Liver (tissue), 9 donors: ENCODE data around the gene PTPRN2. TPM values are rescaled to one million over a fixed set of nuclear protein-coding genes. Genes with fewer than 3 reads are reported as not detected.

Source experiments
- DNase-seq: peaks from one replicate; pipeline ENCODE4 v3.0.0-alpha.2; 2017; ENCODE audit warnings: low spot score
- H3K27ac ChIP-seq, 2 donors: one replicate each; pipeline ENCODE4 v1.7.0; 2013; ENCODE audit warnings: inconsistent platforms in 2 of 2, low read length in 2 of 2, control low read depth in 1 of 2, low read depth in 1 of 2, mild to moderate bottlenecking in 1 of 2
- H3K27me3 ChIP-seq, 4 donors: one replicate each; pipeline versions ENCODE4 v1.6.1 to v1.7.0; 2013; ENCODE audit warnings: low read length in 3 of 4, inconsistent platforms in 1 of 4, mild to moderate bottlenecking in 1 of 4, moderate library complexity in 1 of 4; ENCODE audit not compliant: control insufficient read depth in 4 of 4, insufficient read depth in 4 of 4
- H3K36me3 ChIP-seq, 4 donors: one replicate each; pipeline versions ENCODE4 v1.6.1 to v1.7.0; 2013; ENCODE audit warnings: low read length in 3 of 4, mild to moderate bottlenecking in 3 of 4, low read depth in 1 of 4, moderate library complexity in 1 of 4; ENCODE audit not compliant: control insufficient read depth in 4 of 4, insufficient read depth in 3 of 4
- H3K4me1 ChIP-seq, 4 donors: one replicate each; pipeline versions ENCODE4 v1.6.1 to v1.7.0; 2013; ENCODE audit warnings: low read length in 3 of 4, mild to moderate bottlenecking in 3 of 4, moderate library complexity in 1 of 4; ENCODE audit not compliant: control insufficient read depth in 4 of 4, insufficient read depth in 4 of 4
- H3K4me3 ChIP-seq, 3 donors: one replicate each; pipeline versions ENCODE4 v1.6.1 to v1.7.0; 2013; ENCODE audit warnings: low read length in 3 of 3, control low read depth in 1 of 3, low read depth in 1 of 3, mild to moderate bottlenecking in 1 of 3
- H3K9ac ChIP-seq, 2 donors: one replicate each; pipeline ENCODE4 v1.7.0; 2013; ENCODE audit warnings: low read length in 2 of 2, mild to moderate bottlenecking in 2 of 2, moderate library complexity in 2 of 2, control low read depth in 1 of 2, low read depth in 1 of 2
- H3K9me3 ChIP-seq, 4 donors: one replicate each; pipeline versions ENCODE4 v1.6.1 to v1.7.0; 2013; ENCODE audit warnings: low read length in 3 of 4; ENCODE audit not compliant: control insufficient read depth in 4 of 4
- EGR1 ChIP-seq, 2 donors: IDR thresholded peaks; 2 replicates each; pipeline ENCODE4 v1.6.1; 2016 to 2018; ENCODE audit warnings: antibody characterized with exemption in 2 of 2, low read depth in 2 of 2
- FOXA1 ChIP-seq: IDR thresholded peaks from 2 replicates; pipeline ENCODE4 v1.6.1; 2016; ENCODE audit warnings: antibody characterized with exemption
- FOXA2 ChIP-seq: IDR thresholded peaks from 2 replicates; pipeline ENCODE4 v1.6.1; 2016; ENCODE audit warnings: antibody characterized with exemption
- GABPA ChIP-seq, 2 donors: IDR thresholded peaks in 1 of 2; conservative IDR thresholded peaks in 1 of 2; 2 replicates each; pipeline ENCODE4 v1.6.1; 2016; ENCODE audit warnings: antibody characterized with exemption in 2 of 2, mild to moderate bottlenecking in 1 of 2, moderate library complexity in 1 of 2
- HNF4A ChIP-seq, 2 donors: conservative IDR thresholded peaks; 2 replicates each; pipeline ENCODE4 v1.6.1; 2016; ENCODE audit warnings: antibody characterized with exemption in 2 of 2, mild to moderate bottlenecking in 2 of 2
- HNF4G ChIP-seq: IDR thresholded peaks from 2 replicates; pipeline ENCODE4 v1.6.1; 2016; ENCODE audit warnings: antibody characterized with exemption
- JUND ChIP-seq, 2 donors: IDR thresholded peaks; 2 replicates each; pipeline ENCODE4 v1.6.1; 2016; ENCODE audit warnings: antibody characterized with exemption in 2 of 2
- NR2F2 ChIP-seq: IDR thresholded peaks from 2 replicates; pipeline ENCODE4 v1.6.1; 2016; ENCODE audit warnings: antibody characterized with exemption
- SP1 ChIP-seq: IDR thresholded peaks from 2 replicates; pipeline ENCODE4 v1.6.1; 2018; ENCODE audit warnings: antibody characterized with exemption, mild to moderate bottlenecking
- TAF1 ChIP-seq: conservative IDR thresholded peaks from 2 replicates; pipeline ENCODE4 v1.6.1; 2016; ENCODE audit warnings: antibody characterized with exemption, mild to moderate bottlenecking
- YY1 ChIP-seq: IDR thresholded peaks from 2 replicates; pipeline ENCODE4 v1.6.1; 2016; ENCODE audit warnings: antibody characterized with exemption, mild to moderate bottlenecking
- WGBS: extraction: QIAGEN DNeasy Blood & Tissue Kit; methylation state at CpG from one replicate; pipeline ENCODE4 v1.1.7; 2013; 5-methylcytosine and 5-hydroxymethylcytosine counted together
- polyA plus RNA-seq, 2 donors: library from polyadenylated mRNA; stranded (reverse) in 1 of 2; unstranded in 1 of 2; fragments of 200-250 nt in 1 of 2; fragments of >200 nt in 1 of 2; fragmentation: Nextera tagmentation in 1 of 2; extraction: Ambion mirVana in 1 of 2; gene quantifications; one replicate each; pipeline versions ENCODE4 v1.2.1 to v1.2.3, GENCODE V29; 2013 to 2015
- total RNA-seq, 2 donors: library from RNA; depleted of rRNA; stranded (reverse); fragments of >200 nt; gene quantifications; one replicate each; pipeline ENCODE4 v1.2.3, GENCODE V29; 2014
- TF ChIP-seq, protein P1 (sequence below): IDR thresholded peaks from 2 replicates; pipeline ENCODE4 v1.6.1; 2016; ENCODE audit warnings: antibody characterized with exemption
- TF ChIP-seq, protein P2 (sequence below): IDR thresholded peaks from 2 replicates; pipeline ENCODE4 v1.6.1; 2016; ENCODE audit warnings: antibody characterized with exemption
- donor health status: healthy.
- donor health status: healthy.
- donor health status: healthy.
- donor health status: healthy.
- donor health status: healthy.

The PTPRN2 gene
- total and polyA plus RNA-seq, 4 donors, result 0.75 to 1.9 (median 1.1) TPM

DNA sequence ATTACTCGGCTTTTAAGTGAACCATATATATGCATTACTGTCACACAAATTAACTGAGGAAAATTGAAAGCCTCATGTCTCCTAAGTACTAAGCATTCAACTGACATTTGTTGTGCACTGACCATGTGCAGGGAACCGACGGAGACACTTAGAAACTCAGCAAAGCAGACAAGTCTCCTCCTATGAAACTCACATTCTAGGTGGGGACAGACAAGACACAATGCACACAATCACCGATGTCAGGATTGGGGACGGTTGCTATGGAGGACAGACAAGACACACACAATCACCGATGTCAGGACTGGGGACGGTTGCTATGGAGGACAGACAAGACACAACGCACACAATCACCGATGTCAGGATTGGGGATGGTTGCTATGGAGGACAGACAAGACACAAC, 134.0 kb downstream of the PTPRN2 start (continued):
- TF ChIP-seq, protein P1, sequence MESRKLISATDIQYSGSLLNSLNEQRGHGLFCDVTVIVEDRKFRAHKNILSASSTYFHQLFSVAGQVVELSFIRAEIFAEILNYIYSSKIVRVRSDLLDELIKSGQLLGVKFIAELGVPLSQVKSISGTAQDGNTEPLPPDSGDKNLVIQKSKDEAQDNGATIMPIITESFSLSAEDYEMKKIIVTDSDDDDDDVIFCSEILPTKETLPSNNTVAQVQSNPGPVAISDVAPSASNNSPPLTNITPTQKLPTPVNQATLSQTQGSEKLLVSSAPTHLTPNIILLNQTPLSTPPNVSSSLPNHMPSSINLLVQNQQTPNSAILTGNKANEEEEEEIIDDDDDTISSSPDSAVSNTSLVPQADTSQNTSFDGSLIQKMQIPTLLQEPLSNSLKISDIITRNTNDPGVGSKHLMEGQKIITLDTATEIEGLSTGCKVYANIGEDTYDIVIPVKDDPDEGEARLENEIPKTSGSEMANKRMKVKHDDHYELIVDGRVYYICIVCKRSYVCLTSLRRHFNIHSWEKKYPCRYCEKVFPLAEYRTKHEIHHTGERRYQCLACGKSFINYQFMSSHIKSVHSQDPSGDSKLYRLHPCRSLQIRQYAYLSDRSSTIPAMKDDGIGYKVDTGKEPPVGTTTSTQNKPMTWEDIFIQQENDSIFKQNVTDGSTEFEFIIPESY, result no peak
- TF ChIP-seq, protein P2, sequence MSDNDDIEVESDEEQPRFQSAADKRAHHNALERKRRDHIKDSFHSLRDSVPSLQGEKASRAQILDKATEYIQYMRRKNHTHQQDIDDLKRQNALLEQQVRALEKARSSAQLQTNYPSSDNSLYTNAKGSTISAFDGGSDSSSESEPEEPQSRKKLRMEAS, result no peak
- TF ChIP-seq FOXA2 (no peak), NR2F2 (no peak), FOXA1 (no peak), SP1 (no peak), JUND (IDR thresholded peaks at IDR 0.05) (no peak), HNF4A (conservative IDR thresholded peaks at IDR 0.05) (no peak), EGR1 (IDR thresholded peaks at IDR 0.05; ENCODE audit: low read depth in 2 of 2) (no peak), HNF4G (no peak)

DNA sequence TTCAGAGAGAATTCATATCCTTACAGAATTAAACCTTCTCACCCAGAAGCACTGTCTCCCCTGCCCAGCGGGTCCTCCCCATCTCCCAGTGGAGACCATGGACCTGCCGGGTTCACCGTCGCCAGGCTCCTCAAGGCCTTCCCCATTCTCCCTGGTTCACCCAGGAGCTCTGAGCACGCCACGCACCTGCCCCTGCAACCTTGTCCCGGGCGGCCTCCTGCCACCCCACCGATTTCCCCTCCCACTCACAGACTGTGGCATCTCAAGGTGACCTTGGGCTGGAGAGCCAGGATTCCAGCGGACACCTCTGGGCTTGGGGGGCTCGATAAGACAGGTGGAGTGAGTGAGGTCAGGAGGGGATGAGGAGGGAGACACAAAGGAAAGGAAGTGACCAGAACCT, 135.3 kb downstream of the PTPRN2 start:
- 85% methylated on average over 11 of the region's 11 CpGs for WGBS
- no peak for DNase-seq
- Histone ChIP-seq H3K36me3 (no peaks in the 10 kb centered on the region), H3K27me3 (no peaks in the 10 kb centered on the region), H3K9me3 (no peaks in the 10 kb centered on the region), H3K27ac (no peak overlapping the region), H3K9ac (no peak overlapping the region), H3K4me1 (no peaks in the 10 kb centered on the region), H3K4me3 (no peak overlapping the region)
- TF ChIP-seq EGR1 (IDR thresholded peaks at IDR 0.05; ENCODE audit: low read depth in 2 of 2) (no peak), HNF4A (conservative IDR thresholded peaks at IDR 0.05) (no peak), FOXA1 (no peak), YY1 (no peak)
- TF ChIP-seq, protein P1, result no peak

DNA sequence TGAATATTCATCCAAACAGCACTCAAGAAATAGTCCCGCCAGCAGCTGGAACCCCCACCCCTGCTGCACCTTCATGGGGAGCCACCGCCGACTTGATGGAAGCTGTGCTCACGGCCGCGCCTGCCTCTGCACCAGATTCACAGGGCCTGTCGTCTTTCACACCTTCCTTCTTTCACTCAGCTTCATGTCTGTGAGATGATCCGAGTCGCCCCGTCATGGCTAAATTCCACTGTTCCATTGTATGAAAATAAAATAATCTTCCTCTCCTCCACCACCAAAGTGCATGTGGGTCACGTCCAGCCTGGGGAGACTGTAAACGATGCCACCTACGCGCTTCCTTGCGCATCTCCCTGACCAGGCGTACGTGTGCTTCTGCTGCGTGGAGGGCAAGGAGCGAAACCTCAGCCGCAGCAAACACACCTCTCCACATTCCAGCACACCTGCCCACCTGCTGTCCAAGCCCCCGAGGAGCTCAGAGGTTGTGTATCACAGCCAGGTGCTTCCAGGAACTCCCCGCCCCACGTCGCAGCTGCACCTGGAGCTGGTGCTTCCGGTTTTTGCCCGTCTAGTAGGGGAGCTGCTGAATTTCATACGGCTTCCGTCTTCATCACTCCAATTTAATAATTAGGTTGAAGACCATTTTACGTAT, 137.0 kb downstream of the PTPRN2 start:
- no peak overlapping the region for H3K27ac ChIP-seq
- TF ChIP-seq EGR1 (IDR thresholded peaks at IDR 0.05; ENCODE audit: low read depth in 2 of 2) (no peak), SP1 (no peak), GABPA (IDR thresholded peaks at IDR 0.05 in 1 of 2, conservative IDR thresholded peaks at IDR 0.05 in 1 of 2) (no peak), TAF1 (no peak)
- TF ChIP-seq, protein P1, result no peak
- H3K27me3 ChIP-seq, result no peaks in the 10 kb centered on the region
- DNase-seq, result no peak
- no peak overlapping the region for H3K9ac ChIP-seq
- H3K9me3 ChIP-seq, result no peaks in the 10 kb centered on the region
- no peak overlapping the region for H3K4me3 ChIP-seq
- WGBS, result 77% methylated on average over 29 of the region's 29 CpGs
- H3K36me3 ChIP-seq, result no peaks in the 10 kb centered on the region
- H3K4me1 ChIP-seq, result no peaks in the 10 kb centered on the region
